GM19395 (cell line): Measurements from ENCODE around the gene SLC9A2.

Experiments used
- ATAC-seq: cut with Tn5 transposase; IDR thresholded peaks from one replicate; pipeline ENCODE4 v1.9.1; 2021; ENCODE audit warnings: mild to moderate bottlenecking, moderate library complexity; ENCODE audit not compliant: unreplicated experiment

Gene SLC9A2

DNA sequence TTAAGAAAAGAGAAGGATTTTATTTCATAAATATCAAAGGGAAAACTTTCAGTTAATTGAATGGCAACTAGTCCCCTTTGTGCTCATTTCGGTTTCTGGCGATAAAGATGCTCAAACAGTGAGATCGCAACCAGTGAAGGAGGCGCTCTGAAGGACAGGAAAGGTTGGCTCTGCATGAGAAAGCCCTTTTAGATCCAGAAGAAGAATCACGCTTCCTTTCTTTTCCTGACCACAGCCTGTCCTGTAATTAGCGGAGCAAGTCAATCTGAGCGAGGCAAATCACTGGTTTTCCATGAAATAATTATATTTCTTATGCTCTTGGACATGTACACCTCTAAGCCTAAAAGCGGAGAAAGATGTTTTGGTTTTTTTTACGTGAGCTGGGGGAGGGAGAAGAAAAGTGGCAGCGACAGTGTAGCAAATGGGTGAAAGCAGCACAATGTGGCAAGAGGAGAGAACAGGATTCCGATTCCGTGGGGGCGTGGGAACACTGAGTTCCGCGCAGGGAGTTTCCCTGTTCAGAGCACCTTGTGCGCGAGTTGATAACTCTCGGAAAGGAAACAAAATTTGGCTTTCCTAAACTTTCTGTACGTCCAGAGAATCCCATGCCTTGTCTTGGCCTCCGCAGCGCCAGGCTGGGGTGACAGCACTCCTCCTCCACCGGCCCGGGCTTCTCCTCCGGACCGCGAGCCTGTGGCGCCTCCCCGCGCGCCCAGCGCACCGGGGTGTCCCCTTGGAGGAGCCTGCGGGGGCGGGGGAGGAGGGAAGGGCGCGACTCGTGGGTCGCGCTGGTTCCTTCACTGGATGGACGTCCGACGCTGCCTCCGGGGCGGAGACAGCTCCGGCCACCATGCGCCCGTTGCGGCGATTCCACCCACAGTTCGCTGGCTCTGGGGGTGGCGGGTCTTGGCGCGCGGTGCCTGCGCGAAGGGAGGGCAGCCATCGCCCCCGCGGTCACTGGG is 620 bp upstream of the SLC9A2 start:
- no peak for ATAC-seq

DNA sequence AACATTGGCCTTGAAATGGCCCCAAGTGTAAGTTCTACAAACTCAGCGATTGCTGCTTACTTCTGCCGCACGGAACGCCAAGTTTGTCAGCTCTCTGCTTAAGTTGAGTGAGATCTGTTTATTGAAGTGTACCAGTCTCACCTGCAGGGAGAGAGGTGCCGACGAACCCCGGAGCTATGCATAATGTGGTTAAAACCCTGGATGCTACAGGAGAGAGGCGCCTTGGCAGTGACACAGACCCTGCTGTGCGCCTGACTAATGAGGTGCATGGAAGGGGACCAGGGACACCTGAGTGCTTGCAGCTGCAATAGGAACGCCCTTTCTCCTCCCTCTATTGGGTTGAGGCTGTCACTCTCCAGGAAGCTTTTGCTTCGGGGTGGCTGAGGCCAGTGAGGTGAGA is 979 bp downstream of the SLC9A2 start:
- no peak for ATAC-seq

DNA sequence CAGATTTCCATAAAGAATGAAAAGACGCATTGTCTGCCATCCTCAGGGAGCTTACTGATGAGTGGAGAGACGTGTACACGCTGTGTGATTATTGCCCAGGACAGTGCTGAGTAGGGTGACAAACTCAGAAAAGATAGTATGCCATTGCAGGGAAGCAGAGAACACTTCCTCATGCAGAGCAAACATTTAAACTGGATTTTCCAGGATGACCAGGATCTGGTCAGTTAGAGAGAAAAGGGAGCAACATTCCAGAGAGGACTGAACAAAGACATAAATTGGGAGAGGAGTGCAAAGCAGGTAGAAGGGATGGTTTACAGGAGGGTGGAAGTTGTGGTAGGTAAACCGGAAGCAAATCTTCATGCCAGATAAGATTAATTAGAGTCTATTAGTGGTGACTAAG is 2.3 kb downstream of the SLC9A2 start:
- ATAC-seq: no peak

DNA sequence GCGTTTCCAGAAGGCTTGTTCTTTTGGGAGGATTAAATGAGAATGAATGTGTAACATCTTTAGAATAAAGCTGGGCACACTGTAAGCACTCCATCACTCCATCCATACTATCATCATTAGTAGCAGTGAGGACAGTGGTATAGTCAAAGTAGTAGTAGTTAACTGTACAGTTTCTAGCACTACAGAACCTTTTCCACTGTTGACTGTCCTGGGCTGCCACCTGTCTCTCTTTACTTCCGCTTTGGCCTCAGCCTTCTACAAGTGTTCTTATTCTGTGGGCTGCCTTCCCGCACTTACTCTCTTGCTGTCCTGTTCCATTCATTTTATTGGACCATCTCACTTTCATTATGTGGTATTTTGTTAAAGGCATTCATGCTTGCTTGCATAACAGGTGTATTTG is 3.3 kb downstream of the SLC9A2 start:
- no peak for ATAC-seq

DNA sequence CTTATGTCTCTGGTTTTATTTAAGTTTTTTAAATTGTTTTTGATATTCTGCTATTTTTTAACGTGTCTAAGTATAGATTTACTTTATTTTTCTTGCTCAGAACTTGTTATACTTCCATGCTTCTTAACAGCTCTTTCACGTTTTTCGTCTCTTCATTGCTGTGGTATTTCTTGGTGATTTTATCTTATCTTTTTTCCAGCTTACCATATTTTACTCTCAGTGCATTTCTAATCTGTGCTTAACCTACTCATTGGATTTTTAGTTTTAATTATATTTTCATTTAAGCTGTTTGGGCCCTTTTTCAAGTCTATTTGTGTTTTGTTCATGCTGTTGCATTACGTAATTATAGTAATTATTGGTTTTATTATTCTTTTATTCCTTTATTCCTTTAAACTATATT is 11.1 kb downstream of the SLC9A2 start:
- ATAC-seq: no peak

DNA sequence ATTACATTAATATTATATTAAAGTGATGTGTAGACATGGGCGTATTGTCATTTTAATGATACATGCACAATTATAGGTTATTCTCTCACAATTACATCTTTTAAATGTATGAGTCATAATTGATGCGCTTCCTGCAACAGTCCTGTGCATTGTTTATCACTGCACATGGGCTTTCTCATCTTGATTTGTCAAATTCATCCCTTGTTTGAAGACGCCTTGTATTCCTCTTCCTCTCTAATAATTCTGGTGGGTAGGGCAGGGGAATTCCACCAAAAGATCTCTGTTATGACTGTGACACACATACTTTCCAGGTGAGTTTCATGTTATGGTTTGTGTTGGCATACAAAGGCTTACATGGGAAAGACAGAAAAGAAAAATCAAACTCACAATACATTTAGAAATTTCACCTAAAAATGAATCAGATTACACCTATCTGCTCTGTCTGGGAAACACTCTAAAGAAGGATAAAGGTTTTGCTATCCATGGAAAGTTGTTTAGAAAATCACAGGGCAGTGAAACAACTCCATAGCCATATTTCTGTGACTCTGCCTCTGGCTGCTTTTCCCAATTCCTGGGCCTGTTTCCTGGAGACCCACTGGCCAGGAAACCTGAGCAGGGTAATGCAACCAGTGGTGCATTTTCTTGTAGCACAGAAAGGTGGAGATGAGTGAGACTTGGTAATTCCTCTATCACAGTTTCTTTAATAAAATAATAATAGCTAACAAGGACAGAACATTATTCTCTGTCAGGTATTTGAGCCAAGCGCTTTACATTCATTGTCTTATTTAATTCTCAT is 13.2 kb downstream of the SLC9A2 start:
- ATAC-seq: no peak

DNA sequence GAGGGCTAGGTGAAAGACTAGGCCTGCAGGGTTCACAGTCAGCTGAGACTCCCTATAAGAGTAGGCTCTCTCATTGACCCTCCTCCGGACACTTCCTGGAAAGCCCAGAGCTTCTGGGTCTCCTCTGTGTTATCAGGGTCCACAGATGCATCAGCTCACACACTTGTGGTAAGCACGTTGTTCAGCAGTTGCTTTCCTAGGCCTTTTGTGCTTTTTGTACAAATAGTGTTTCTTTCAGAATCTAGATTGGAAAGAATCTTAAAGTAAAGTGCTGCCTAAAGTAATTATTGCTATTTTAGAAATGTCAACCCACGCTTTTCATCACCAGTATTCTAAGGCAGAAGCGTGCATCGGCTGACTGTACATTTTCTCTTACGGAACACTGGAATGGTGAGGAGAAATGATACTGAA is 15.5 kb downstream of the SLC9A2 start:
- ATAC-seq: no peak

DNA sequence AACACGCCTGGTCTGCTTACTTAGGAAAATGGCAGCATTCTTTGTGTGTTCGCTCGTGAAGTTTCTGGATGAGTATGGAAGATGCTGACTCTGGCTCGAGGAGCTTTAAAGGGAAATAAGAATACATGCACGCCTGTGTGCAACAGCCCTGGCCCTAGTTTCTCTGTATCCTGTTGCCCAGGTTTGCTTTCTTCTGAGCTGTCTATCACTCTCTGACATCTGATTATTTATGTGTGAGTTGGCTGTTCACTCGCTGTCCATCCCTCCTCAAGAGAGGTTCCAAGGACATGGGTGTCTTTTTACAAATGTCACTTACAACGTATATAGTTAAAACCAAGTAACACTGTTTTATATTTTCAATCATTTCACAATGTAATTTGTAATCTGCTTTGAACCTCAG is 16.0 kb downstream of the SLC9A2 start:
- ATAC-seq: no peak

DNA sequence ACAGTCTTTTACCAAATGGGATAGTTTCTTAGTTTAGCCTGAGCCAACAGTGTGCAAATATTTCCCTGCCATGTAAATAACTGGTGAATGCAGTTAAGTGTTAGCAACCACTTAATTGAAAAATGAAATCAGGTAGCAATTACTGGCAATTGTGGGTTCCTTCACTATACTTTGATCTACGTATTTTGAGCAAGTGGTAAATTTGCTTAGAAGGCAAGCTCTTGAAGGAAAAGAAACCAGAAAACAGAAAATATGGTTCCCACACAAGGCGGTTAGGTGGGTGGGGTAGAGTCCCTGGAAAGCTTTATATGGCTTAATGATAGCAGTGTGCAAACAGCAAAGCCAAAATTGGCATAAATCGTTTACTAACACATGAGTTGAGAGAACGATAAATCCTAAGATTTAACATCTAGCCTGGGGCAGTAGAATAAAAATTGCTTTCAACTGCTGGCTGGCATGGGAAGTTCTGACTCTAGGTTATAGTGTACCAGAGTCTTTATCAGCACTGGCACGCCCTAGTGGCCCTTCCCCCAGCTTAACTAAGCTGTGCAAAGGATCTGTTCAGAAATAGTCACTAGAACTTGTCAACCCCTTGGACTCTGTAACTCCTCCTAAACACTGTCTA is 17.0 kb downstream of the SLC9A2 start:
- no peak for ATAC-seq

DNA sequence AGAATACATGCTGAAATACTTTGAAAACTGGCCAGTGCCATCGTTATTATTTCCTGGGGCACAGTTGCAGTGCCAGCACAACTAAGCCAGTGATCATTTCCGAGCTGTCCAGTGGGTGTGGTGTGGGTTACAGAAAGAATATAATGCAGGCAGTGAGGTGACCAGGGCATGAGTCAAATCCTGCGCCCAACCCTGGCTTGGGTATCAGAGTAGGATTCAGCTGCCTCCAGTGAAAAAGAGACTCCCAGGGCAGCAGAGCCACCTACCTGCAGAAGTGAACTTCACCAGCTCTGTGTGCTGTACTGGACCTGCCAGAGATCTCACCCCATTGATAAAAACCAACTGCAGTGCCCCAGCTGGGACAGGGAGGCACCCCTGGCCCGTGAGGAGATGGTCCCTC is 18.0 kb downstream of the SLC9A2 start:
- ATAC-seq: no peak

DNA sequence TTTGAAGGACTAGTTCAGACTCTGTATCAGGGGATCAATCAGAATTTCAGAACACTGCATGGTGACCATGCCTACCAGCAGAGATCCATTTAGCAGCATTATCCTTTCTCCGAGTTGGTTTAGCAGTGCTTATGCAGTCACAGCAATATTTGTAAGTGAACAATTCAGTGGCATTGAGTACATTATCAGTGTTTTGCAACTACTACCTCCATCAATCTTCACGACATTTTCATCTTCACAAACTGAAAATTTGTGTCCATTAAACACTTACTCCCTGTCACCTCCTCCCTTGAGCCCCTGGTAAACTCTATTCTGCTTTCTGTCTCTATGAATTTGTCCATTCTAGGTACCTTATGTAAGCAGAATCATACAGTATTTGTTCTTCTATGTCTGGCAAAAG is 20.1 kb downstream of the SLC9A2 start:
- ATAC-seq: no peak

DNA sequence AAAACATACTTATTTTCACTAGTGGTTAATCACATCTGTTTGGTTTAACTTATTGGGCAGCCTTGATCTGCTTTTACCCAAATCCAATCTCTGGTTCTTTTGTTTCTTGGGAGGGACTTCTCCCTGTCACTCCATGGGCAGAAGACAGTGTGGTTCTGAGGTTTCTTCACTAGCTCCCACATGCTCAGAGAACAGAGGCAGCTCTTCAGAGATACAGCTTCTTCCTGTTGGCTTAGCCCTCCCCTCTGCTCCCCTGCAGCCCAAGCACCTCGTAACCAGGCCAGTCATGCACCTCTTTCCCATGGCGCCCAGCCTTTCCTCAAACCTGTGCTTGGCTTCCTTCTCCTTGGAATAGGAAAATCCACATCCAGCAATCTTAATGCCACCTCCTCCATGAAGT is 32.8 kb downstream of the SLC9A2 start:
- no peak for ATAC-seq

DNA sequence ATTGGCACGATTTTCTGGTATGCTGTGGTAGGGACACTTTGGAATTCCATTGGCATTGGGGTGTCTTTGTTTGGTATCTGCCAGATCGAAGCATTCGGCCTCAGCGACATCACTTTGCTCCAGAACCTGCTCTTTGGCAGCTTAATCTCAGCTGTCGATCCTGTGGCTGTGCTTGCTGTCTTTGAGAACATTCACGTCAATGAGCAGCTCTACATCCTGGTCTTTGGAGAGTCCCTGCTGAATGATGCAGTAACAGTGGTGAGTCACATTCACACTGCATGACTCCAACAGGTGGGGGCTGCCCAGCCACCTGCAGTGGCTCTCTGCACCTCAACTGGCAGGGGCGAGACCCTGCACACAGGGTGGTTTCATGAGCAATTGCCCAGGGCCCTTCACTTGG is 38.4 kb downstream of the SLC9A2 start:
- ATAC-seq: no peak

DNA sequence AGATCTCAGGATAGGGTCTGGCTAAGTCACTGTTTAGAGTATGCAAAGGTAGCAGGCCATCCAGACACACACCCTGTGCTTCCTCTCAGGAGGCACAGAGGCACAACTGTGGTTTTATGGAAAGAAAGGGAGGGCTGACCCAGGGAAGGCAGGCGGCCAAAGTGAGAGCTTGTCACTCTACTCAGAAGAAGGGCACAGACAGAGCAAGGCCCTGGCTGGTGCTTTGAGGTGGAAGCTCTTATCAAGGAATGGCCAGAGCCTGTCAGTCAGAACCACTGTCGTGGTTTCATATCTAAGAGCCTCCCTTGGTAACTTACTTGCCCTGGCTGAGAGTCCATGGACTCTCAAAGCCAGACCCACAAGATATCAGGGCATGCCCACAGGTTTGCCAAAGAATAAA is 40.7 kb downstream of the SLC9A2 start:
- ATAC-seq: no peak

DNA sequence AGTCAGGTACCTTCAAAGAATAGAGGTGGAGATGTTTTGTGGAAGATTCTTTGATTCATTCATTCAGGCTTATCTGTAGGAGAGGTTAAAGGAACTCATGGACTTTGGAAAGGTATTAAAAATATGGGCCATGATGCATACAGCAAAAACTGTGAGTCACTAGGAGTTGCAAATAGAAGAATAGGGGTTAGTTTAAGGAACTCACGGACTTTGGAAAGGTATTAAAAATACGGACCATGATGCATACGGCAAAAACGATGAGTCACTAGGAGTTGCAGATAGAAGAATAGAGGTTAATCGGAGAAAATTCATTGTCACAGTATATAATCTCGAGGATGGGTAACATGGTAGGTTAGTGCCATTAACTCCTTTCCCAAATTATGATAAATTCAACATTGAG is 41.2 kb downstream of the SLC9A2 start:
- no peak for ATAC-seq

DNA sequence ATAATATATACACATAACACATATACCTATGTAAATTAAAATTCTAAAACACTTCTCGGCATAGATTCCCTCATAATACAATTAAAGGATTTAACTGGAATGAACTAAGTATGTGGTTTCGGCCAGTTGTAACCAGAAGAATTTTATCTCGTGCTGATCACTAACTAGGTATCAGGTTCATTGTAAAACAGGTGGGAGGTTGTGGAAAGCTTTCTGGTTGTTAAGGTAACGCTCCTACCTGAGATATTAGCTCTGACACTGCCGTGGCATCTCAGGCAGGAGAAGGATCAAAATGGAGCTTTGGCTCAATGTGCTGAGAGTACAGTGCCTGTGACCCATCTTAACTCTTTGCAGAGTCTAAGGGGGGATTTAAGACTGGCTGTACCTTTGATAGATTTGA is 42.5 kb downstream of the SLC9A2 start:
- ATAC-seq: no peak

DNA sequence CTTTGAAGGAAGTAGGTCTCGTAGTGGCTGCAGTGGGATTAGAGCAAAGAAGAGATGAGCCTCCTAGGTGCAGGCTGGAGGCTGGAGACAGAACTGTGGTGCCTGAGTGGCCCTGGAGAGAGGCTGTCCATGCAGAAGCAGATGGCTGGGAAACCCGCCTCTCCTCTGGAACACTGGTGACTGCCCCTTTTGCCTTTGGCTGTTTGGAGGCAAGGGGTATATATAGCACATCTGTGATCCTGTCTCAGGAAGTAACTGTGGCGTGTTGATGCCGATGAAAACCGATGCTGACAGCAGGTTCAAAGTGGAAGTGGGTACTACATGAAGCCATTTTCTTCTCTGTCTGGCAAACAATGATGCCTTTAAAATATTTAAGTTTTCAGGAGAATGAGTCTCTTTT is 43.5 kb downstream of the SLC9A2 start:
- ATAC-seq: no peak

DNA sequence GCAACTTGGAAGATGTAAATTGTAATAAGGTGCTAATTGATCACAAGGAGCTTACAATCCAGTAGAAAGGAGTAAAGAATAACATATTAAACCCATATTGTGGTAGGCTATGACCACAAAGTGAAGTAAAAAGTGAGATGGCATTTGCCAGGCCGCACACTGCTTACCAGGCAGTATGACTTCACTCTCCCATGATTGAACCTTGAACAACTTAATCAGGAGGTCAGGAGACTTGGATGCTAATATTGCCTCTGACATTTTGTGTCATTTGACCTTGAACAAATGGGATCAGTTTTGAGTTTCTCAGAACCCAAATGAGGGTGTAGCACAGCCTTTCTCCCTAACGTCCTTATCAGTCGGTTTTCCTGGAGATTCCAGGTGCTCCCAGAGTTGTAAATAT is 44.0 kb downstream of the SLC9A2 start:
- no peak for ATAC-seq

DNA sequence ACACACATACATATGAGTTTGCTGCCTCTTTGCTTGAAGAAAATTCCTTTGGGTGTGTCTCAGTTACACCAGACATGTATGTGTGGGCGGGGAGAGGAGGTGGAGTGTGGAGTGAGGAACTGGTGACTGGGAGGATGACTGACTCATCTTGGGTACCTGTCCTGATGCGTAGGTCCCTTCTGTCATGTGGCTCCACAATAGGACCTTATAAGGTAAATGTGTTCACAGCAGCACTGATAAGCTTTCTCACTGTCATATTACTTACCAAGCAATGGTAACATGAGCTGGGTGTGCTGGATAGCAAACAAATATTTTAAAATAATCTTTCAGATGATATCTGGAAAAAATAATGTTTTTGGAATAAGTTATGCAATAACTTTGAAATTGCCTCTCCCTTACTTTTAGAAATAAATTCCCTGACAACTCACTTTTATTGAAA is 45.1 kb downstream of the SLC9A2 start:
- peak; percentile 63 for ATAC-seq

DNA sequence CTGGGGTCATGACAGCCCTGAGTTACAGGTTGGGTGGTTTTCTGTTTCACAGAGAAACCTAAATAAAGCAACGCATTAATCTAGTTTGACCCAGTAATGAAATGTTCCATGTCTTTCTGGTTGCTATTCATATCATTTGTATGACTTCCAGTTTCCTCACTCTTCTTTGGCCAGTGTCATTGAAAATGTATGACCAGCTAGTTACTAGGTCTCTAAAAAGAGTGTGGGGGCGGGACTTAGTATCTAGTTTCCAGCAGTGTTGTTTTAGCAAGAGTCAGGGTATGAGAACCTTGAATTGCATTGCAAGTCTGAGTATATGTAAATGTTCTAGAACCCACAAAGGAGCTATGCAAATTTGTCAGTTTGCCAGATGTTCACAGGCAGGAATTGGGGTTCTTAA is 47.7 kb downstream of the SLC9A2 start:
- no peak for ATAC-seq

DNA sequence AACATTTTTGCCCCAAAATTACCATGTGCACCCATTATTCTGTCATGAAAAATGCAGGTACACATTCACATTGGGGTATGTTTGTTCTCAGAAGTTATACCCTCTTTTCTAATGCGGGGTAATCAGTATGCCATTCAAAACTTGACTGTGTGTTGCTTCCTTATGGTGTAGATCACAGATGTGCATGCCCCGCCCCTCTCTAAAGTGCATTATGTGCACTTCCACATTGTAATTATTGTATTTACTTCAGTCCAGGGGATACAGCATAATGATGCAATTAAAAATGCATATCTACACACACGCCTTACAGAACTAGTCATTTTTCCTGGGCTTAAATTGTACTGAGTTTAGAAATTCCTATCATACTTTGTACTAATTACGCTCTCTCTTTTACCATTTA is 48.8 kb downstream of the SLC9A2 start:
- no peak for ATAC-seq

DNA sequence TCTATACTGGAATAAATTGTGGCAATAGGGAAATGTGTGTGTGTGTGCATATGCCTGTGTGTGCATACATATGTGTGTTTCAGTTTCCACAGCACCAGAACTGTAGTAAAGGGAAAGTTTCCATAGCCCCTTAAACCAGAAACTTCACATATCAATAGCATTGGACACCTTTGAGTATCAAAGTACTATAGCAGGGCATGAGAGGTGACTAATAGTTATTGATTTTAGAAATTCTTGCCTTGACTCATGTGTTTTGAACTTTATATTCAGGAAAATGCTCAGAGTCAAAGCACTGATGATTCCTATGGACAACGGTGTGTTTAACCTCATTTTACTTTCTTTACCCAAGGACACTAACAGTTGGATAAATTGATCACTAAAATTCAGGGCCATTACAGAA is 50.0 kb downstream of the SLC9A2 start:
- ATAC-seq: no peak
